GM19452 (cell line): ENCODE data around the gene FAM117B.

ENCODE experiments used
- ATAC-seq: cut with Tn5 transposase; IDR thresholded peaks from one replicate; pipeline ENCODE4 v1.9.1; 2021; ENCODE audit not compliant: unreplicated experiment

FAM117B gene

GRCh38 chr2:202808754-202809153, 174.0 kb downstream of the FAM117B start:
- ATAC-seq, result no peak

- ATAC-seq, result no peak
Observed at GRCh38 chr2:202813387-202813786, 178.6 kb downstream of the FAM117B start.

GRCh38 chr2:202814226-202814625, 179.5 kb downstream of the FAM117B start:
- ATAC-seq, result no peak

DNA sequence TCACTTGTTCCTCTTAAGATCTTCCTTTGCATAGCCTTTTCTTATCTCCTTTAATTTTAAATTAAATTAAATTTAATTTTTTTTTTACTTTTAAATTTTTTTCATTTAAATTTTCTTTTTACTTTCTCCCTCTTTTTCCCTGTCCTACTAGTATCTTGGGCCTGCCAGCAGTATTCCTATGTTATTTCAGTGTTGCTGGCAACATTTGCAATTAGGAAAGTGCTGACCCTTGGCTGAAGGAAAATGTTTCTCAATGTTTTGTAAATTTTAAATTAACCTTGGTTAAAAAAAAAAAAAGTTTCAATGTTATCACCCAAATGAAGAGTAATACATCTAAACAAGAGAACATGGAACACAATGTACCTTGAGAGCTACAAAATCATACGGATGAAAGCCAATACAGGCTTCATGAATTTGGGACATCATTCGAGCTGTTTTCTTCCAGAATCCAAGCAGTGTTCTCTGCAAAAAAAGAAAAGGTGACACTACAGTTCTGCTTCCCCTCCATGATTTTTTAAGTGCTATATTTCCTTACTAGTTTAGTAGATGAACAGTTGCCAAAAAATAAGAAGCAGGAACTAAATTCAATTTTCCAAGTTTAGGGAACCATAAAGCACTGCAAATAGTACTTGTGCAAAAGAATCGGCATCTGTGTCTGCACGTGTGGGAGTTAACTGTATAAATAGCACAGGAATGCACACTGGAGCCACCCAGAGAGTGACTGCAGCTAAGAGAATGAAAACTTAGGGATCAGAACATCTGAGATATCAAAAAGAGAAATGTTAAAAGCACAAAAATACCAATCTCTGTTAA, 181.0 kb downstream of the FAM117B start:
- no peak for ATAC-seq

GRCh38 chr2:202817771-202818170, 183.0 kb downstream of the FAM117B start:
- no peak for ATAC-seq

- ATAC-seq, result no peak
Observed at GRCh38 chr2:202818321-202818720, 183.6 kb downstream of the FAM117B start.
